ENCODE data around the gene KIF1C. TPM values are rescaled to one million over a fixed set of nuclear protein-coding genes. Genes with fewer than 3 reads are reported as not detected.
A peak's percentile ranks its signal among the peaks of the same experiment; 100 is the strongest.

The KIF1C gene
- polyA plus RNA-seq, 12 donors, result 66.2 to 127 (median 92.7) TPM; not detected in 1

DNA sequence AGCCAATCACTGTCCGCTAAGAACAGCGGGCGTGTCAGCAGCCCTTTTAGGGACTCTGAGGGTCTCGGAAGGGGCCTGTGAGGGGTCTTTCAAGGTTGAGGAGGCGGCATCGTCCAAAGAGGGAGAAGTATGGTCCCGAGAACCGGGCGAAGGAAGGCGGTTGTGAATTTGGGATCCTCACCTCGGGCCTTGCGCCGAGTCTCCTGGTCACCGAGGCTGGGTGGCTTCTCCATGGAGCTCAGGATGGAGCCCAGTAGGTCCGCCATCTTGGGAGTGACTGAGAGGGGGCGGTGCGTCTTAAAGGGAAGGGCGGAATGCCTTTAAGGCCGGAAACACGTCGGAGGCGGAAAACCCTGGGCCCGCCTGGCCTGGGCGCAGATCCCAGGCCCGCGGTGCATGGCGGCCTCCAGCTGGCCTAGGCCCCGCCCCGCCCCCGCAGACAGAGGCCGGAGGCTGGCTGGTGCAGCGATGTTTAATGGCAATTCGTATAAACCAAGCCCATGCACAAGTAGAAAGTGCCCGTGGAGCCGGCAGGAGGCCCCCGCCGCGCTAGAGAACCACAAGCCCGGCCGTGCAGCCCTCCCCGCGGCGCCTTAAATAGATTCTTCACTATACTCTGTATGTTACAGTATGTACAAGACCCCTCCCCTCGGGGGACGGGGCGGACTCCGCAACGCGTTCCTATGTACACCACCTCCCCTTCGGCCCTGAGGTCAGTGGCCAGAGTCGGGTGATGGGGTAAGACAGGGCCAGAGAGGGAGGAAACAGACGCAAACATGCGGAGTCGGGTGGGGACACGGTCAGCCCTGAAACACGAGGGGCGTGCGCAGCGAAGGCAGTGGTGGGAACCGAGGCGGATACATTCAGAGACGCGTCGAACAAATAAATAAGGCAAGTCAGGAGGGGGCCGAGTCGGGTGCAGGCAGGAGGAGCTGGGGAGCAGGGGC, 29.9 kb upstream of the KIF1C start, which contains the start of gene SPAG7:
Gene SPAG7, minus strand, starts transcription at position 279 of the 947 bp plus-strand sequence. Its CDS starts 13 bp downstream, at position 266.
- peak; percentile 100 for DNase-seq

DNA sequence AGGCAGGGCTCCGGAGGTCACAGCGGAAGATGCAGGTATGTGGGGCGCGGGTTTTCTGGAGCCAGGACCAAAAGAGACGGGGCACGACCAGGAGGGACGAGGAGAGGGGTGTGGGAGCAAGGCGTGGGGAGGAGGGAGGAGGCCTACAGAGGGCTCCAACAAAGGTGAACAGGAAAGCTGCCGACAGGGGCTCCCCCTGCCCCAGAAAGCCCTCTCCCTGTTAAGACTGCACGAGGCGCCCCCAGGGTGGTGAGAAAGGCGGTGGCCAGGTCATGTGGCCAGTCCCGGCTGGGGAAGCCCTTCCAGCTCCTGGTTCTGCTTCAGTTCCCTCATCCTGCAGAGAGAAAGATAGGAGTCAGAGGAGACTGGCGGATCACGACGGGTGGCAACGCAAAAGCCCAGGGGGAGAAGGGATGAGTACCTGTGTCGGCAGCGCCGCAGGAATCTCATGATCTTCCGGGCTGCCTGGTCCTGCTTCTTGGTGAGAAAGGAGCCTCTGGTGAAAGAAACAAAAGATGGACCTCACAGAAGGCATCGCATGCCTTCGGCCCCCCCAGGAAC, 29.2 kb upstream of the KIF1C start:
- DNase-seq, result no peak

DNA sequence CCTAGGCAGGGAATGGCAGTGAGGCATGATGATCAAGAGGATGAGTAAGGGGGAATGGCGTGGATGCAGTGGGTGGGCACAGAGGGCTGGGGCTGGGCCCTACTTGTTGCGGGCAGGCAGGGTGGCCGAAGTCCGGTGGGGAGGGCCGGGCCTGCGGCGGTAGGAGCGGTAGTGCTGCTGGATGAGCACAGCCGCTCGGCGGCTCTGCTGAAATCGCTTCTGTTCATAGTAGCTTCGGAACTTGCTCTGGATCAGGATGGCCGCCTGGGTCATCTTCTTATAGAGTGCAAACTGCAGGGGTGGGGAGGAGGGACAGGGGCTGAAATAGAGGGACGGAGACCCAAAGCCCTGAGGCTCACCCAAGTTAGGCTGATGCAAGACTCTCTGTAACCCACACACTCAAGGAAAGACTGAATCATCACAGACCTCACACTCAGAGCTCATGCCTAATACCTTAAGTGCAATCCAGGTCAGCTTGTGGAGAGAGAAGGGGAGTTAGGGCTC, 28.7 kb upstream of the KIF1C start:
- no peak for DNase-seq

DNA sequence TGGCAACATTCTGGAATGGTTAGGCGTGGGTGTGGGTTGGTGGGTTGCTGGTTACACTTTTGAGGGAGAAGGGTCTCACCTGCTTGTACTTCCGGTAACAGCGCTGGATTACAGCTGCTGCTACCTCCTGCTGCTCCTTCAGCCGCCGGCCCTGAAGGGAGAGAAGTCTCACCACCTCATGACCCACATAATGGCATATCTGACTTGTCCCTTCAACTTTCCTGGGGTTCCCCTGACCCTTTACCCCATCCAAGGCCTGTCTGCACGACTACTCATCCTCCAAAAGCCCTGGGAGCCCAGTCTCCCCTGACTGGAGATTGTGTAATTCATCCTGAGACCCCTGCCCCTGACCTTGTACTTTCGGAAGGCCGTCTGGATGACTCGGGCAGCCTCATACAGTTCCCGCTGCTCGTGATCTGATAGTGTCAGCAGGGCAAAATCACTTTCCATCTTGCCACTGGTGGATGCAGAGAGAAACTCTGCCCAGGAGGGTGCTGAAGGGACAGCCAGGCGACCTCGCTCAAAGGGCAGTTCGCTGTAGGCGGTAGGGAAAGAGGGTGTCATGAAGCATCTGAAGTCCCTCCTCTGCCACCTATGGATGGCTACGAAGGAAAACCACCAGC, 28.1 kb upstream of the KIF1C start:
- DNase-seq, result no peak

DNA sequence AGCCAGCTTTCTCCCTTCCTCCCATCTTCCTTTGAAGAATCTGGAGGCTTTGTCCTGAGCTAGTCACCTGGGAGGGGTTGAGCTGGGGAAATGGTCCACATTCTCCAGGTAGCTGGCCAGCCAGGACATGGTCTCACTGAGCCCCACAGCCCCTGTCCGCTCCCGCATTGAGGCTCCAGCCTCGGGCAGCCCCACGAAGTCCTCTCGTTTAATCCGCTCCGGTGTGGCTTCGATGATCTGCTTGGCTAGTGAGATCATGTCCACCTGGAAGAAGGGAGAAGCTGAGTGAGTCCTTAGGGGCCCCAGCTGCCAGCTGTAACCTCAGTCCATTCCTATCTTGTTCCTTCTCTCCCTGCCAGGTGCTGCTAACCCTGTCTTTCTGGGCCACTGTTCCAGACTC, 27.5 kb upstream of the KIF1C start:
- no peak for DNase-seq

DNA sequence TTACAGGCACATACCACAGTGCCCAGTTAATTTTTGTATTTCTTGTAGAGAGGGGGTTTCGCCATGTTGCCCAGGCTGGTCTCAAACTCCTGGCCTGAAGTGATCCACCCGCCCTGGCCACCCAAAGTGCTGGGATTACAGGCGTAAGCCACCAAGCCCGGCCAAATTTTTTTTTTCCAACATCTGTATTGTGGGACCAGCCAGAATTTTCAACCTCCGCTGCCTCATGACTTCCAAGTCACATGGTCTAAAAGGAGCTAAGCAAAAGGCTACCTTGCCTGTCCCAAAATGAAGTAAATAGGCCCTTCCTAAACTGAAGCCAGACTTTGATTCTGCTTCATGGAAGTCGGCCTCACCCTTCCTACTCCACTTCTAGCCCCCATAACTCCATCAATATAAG, 25.9 kb upstream of the KIF1C start:
- no peak for DNase-seq

DNA sequence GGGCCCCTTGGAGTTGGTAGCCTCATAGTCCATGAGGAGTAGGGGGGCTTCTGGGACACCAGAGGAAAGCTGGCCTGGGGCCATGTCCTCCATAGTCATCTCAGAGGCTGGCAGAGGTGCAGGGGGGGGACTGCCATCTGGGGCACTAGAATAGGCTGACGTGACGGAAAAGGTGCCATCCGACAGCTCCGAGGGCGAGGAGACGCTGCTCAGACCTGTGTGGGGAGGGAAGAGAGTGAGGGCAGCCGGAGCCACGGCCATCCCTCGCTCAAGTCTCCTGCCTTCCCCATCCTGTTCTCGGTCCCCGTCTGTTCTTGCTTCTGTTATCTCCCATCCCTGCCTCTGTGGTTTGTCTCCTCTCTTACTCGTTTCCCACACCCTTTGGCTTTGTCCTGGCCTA, 25.4 kb upstream of the KIF1C start:
- no peak for DNase-seq

DNA sequence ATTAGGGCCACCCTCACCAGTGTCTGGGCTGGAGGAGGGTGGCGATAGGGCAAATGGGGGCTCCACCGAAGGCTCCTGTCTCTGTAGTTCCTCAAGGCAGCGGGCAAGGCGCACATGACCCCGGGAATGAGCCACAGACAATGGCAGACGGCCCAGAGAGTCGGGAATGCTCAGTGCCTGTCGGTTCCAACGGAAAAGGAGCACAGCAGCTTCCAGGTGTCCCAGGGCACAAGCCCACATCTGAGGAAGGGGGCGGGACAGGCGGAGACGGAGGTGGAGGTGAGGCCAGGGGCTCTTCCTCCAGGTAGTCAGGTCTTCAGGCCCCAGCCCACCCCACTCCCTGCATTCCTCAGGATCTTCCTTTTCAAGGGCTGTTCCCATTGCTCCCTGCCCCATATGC, 25.0 kb upstream of the KIF1C start:
- DNase-seq, result no peak

DNA sequence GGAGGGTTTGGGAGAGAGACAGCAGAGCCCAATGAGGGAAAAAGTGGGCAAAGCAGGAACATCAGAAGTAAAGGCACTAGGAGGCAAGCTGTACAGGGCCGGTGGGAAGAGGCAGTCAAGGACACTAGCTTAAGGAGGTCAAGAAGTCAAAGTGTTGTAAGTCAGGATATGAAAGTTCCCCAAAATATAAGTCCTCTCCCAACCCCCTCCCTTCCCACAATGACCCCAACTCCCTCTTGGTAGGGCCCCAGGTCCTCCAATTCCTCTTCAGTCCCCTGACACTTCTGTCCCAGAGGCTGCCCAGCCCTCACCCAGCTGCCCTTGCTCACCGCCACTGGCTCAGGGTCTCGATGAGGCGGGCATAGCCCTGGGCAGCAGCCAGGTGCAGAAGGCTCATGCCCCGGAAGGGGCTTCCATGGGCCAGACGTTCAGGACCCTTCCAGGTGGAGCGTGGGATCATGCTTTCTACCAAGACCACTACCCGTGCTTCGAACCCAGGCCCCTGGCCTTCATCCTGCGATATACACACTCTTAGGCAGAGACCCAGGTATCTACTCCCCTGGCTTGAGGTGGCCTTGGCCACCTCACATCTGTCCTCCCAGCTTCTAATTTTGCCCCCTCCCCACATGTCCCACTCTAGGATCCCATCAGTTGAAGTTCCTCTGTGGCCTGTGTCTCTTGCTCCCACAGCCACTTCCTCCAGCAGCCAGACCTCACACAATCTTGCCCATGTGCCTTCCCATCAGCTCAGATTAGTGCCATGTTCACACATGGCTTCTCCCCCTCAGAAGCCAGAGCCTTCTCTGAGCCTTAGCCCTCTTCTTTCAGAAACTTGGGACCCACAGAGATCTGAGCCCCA, 24.3 kb upstream of the KIF1C start:
- DNase-seq, result no peak

DNA sequence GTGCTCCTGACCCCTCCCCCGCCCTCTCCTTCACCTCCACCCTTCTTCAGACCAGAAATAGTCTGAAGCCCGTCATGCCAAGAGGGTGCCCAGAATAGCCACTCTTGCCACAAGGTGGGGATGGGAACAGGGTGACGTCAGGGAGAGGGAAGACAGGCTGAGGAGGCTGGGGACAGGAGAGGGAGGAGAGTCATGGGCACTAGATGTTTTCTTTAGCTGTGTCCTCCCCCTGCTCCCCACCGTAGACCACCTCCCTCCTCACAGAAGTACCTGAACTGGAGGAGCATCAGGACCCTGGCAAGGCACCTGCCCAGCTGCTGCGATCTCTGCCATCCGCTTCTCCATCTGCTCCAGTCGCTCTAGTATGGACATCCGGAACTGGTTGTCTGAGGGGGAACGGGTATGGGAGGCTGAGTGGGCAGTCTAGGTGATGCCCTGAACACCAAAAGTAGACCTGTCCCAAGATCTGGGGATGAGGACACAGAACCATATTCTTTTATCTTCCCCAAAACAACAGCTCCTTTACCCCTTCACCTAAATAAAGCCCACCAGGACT, 23.6 kb upstream of the KIF1C start:
- no peak for DNase-seq

DNA sequence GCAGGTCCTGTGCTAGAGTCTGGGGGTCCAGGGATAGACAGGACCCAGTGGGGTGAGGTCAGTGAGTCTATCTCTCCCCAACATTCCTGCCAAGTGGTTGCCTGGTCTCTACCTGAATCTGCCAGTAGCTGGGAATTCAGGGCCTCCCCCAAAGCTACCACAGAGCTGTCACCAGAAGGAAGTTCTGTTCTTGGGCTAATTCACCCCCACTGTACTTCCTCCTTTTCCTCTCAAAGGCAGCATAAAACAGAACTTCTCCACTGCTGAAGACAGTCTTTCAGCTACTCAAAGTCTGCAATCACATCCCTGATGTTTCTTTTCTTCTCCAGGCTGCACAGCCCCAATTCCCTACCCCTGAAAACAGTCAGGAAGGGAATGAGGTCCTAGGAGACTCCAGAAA, 19.0 kb upstream of the KIF1C start:
- DNase-seq, result no peak

DNA sequence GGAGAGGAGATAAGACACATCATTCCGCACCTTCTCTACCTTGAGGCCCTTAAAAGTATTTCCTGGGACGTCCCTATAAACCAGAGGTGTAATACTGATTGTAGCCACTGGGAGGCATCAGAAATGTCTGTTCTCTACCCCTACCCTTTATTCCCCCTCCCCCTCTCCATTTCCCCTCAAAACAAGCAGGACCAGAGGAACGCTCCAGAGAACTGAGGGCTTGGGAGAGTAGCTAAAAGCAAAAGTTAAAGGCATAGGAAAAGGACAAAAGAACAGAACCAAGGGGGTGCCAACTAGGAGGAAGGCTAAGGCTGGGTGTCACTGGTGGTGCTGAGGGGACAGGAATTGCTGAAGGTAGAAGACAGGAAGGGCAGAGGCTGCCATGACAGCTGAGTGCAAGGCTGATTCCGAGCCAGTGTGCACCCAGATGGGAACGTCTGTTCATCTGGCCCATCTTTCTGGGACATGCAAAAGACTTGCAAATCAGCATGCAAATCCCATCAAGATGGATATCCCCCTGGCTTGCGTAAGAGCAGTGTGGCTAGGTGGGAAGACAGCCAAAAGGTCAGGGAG, 17.0 kb upstream of the KIF1C start:
- peak; percentile 67 for DNase-seq

DNA sequence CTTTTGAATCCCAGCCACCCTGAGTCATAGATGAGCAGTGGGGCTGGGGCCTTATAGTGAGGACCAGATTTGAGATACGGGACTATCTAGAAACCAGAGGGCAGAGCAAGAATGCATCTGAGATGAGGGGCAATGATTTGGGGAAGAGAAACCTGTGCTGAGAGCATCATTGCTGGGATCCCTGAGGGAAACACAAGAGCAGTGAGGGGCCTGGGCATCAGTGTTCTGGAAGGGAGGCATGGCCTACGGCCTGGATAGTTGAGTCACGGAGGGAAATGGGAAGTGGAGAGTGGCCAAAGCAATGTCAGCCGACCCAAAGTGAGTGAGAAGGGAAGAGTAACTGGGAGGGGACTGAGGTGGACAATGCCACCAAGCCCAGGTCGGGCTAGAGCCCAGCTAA, 15.4 kb upstream of the KIF1C start:
- no peak for DNase-seq

DNA sequence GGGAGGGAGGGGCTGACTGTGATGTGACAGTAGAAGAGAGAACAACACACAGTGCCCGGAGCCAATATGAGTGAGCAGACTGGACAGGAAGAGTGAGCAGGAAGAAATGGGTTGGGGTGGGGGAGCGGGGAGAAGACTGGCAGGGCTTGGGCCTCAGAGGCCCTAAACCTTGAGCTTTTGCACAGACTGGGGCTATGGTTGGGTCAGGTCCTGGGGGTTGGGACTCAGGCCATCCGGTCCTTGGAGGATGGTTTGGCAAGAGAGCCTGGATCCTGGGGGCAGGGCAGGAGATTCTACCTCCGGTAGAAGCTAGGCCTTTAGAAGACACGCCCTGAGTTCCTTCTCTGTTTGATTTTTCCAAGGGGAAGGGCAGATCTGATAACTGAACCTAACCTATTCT, 11.3 kb upstream of the KIF1C start:
- DNase-seq, result no peak

DNA sequence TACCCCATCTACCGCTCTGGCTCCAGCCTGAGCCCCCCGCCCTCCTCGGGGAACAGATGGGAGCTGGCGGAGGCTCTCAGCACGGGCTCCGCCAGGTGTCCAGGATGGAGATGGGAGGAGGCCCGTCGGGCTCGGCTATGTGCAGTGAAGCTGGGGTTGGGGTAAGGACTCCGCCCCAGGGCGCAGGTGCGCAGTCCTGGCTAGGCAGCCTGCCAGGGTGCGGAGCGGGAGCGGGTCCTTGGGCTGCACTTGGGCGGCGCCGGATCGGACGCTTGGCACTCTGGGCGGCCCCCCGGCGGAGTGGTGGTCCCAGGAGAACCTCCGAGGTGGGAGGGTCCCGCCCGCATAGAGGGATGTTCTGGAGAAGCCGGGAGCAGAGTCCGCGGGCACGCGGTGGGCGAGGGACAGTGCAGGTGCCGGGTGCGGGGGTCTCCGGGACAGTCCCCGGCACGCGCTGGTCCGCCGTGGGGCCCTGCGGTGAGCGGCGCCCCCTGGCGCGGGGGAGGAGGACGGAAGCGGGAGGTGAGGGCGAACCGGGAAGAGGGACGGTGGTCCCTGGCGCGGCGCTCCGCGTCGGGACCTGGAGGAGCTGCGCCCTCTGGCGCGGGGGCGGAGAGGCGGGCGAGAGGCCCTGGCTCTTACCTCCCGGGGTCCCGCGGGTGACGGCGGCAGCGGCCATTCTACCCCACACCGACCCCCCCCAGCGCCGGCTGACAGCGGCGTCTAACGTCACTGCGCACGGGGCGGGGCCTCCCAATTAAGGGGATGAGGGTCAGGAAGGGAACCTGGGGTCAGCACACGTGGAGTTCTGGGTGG, 10.6 kb upstream of the KIF1C start, which contains the start of gene CAMTA2:
Gene CAMTA2, minus strand, starts transcription at position 725 of the 816 bp plus-strand sequence. CDS start 1,453 bp downstream, outside the sequence.
- peak; percentile 84 for DNase-seq

DNA sequence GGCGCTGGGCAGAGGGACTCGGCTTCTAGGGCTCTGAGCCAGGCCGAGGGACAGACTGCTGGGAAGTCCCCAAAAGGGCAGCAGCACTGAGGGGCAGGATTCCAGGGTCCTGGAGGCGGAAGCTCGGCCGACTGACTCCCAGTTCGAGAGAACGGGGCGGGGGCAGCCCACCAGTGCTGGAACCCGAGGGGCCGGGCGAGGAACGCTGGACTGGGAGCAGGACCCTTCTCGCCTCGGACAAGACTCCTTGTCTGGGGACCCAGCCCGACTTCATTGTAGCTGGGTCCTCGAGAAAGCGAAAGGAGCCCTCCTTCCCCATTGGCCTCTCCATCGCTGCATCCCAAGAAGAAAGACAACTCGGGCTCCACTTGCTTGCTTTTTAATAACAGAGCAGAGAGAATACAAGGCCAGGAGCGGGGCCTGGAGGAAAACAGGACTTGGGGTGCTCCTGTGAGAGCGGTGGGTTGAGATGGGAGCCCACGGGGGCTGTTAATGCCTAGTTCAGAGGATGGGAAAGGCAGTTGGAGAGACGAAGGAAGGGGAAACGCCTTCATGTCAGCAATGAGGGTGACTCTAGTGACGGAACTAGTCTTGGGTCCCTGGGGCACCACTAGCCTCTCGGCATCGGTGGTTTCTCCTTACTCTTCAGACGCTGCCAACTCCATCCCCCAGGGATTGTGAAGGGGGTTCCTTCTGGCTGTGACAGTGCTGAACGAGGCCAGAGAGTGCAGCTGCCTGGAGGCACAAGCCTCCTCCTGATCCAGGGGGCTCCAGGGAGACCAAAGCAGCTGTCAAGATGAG, 9.8 kb upstream of the KIF1C start:
- DNase-seq, result peak; percentile 45

DNA sequence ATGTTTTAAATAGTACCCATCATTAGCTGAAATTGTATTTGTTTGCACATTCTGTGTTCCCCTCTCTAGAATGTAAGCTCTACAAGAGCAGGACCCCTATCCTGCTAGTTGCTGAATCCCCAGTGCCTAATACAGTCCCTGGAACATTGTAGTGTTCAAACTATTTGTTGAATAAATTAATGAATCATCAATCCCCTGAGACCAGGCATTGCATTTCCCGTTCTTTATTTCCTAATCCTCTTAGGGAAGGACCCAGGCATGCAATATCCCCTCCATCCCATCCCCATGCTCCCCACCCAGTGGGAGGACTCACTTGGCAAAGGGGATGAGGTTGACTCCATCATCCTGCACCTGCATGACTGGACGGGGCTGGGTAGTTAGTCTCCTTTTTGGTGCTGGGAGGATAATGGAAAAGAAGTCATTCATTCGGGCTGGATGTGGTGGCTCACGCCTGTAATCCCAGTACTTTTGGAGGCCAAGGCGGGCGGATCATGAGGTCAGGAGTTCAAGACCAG, 3.6 kb upstream of the KIF1C start:
- no peak for DNase-seq

DNA sequence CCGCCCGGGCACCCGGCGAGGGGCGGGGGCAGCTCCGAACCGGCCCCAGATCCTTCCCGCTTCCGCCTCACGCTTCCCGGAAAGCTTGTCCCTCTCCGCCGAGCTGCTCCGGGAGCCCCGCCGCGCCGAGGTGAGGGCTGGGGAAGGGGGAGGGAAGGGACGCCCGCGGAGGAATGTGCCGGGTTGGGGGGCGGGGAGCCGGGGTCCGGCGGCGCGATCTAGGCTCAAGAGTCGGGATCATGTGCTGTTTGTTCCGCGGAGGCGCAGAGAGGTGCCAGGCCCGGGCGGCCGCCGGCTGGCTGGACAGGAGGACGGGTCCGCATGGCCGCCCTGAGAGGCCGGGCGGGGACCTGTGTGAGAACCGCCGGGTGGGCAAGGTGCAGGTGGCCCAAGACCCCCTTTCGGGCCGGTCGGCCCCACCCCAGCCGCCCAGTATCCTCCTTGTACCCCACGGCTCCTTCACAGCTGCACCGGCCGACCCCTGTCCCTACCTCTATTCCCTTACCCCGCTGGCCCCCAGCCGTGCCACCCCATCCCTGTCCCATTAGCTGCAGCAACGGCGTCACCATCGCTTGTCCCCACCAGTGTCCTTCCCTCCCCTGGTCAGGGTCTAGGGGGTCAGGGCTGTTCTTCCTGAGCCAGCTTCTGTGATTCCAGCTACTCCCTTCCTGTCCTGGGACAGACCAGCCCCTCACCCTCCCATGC, 429 bp downstream of the KIF1C start:
- peak; percentile 25 for DNase-seq

All from muscle of arm (tissue), 12 donors.